ENCODE data around the gene OIT3. TPM values are rescaled to one million over a fixed set of nuclear protein-coding genes. Genes with fewer than 3 reads are reported as not detected.

Gene OIT3
- total RNA-seq, 2 experiments from 2014 or later, result not detected

DNA sequence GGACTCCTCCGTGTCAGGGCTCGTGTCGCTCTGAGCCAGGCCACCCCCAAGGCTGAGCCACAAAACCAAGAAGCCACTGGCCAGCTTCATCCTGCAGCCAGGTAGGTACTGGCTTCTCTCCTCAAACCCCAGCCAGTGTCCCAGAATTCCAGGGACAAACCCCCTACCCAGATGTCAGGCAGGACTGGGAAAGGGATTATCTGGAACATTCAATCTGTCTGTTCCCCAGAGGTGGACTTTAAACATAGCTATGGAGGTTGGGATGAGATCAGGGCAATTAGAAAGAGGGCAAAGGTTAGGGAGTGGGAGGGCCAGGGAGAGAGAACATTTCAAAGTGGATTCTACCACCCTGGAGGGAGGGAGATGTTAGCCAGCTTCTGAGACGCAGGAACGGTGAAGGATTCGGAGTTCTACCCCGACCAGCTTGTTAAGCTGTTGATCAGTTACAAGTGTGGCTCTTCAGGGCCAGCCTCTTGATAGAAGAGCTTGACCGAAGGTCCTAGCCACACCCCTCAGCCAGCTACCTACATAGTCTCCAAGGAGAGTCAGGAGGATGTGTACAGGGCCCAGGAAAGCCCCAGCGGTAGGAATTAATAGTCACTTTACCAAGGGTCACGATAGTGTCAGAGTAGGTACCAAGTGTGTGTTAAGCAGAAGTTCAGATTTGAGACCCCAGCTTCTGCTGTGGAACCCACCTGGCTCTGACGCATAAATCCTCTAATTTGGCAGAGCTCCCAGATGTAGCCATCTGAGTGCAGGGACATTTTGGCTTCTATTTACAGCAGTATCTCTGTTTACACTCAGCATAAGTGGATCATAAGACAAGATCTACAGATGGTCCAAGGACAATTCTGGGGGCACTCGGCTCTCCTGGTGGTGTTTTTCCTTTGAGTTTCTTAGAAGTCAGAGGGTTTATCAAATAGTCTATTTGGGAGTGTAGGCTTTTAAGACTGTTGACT lies 61.3 kb downstream of the OIT3 start, which contains the start of gene PLA2G12B:
PLA2G12B (minus strand) TSS at position 211 of the 959 bp plus-strand sequence; CDS start at position 90, 121 bp downstream.
- no peaks in the 10 kb centered on the region for H4K20me1 ChIP-seq (ENCODE audit: insufficient read depth, low read length)
- BruUV-seq (replicated peaks), result no TSS peak
- ChIA-PET POLR2A (interaction anchor here (0.6 kb wide), 1 partner anchor 47 kb away, joined by 5 read pairs; no protein-coding TSS in a partner anchor), CTCF (ENCODE audit: unreplicated experiment) (no interaction called here)
- H3K4me2 ChIP-seq (ENCODE audit: low read length), result no peak within 1 kb of the TSS
- H3K4me3 ChIP-seq (ENCODE audit: low read depth, low read length, poor library complexity, severe bottlenecking), result no peak within 1 kb of the TSS
- H3K36me3 ChIP-seq (ENCODE audit: insufficient read depth, low read length), result no peaks in the 10 kb centered on the region
- no peaks in the 10 kb centered on the region for H3K9me2 ChIP-seq (ENCODE audit: insufficient read depth, low read length)
- no peaks in the 10 kb centered on the region for H3K79me2 ChIP-seq (ENCODE audit: insufficient read depth, low read depth, low read length)
- no peak within 1 kb of the TSS for H3K27ac ChIP-seq (ENCODE audit: low read depth, low read length, poor library complexity, severe bottlenecking)
- DNase-seq (ENCODE audit: low spot score), result no peak
- H3K9me3 ChIP-seq (ENCODE audit: low read length), result no peaks in the 10 kb centered on the region
- no peaks in the 10 kb centered on the region for H3K4me1 ChIP-seq (ENCODE audit: insufficient read depth, low read length, poor library complexity, severe bottlenecking)
- no peak within 1 kb of the TSS for H2AFZ ChIP-seq (ENCODE audit: low read length)
- TF ChIP-seq, protein P1, sequence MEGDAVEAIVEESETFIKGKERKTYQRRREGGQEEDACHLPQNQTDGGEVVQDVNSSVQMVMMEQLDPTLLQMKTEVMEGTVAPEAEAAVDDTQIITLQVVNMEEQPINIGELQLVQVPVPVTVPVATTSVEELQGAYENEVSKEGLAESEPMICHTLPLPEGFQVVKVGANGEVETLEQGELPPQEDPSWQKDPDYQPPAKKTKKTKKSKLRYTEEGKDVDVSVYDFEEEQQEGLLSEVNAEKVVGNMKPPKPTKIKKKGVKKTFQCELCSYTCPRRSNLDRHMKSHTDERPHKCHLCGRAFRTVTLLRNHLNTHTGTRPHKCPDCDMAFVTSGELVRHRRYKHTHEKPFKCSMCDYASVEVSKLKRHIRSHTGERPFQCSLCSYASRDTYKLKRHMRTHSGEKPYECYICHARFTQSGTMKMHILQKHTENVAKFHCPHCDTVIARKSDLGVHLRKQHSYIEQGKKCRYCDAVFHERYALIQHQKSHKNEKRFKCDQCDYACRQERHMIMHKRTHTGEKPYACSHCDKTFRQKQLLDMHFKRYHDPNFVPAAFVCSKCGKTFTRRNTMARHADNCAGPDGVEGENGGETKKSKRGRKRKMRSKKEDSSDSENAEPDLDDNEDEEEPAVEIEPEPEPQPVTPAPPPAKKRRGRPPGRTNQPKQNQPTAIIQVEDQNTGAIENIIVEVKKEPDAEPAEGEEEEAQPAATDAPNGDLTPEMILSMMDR (conservative IDR thresholded peaks at IDR 0.05; ENCODE audit: low read length), result no peak
- no peak for TF ChIP-seq EZH2phosphoT487 (IDR thresholded peaks at IDR 0.05; ENCODE audit: borderline replicate concordance, low read depth, low read length)
- intact Hi-C loops (cut with micrococcal nuclease; ENCODE audit: unreplicated experiment), result no loop called here

DNA sequence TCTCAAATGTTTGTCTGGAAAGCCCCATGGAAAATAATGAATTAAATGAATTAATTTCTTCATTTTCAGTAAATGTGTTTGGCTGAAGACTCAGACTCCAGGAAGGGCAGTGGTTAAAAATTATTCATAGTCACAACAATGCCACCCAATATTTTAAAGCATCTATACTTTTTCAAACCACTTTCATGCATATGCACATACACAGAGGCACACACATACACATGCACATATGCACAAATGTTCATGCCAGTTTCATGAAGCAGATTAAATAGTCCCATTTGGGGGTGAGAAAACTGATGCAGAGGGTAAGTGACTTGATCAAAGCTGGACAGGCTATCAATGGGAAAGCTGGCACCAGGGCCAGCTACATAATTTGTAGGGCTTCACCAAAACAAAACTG lies 62.5 kb downstream of the OIT3 start:
- no peak overlapping the region for H2AFZ ChIP-seq (ENCODE audit: low read length)
- TF ChIP-seq, protein P1 (conservative IDR thresholded peaks at IDR 0.05; ENCODE audit: low read length), result no peak
- no peak for TF ChIP-seq EZH2phosphoT487 (IDR thresholded peaks at IDR 0.05; ENCODE audit: borderline replicate concordance, low read depth, low read length)
- H3K4me1 ChIP-seq (ENCODE audit: insufficient read depth, low read length, poor library complexity, severe bottlenecking), result no peaks in the 10 kb centered on the region
- no peaks in the 10 kb centered on the region for H3K36me3 ChIP-seq (ENCODE audit: insufficient read depth, low read length)
- H3K9me2 ChIP-seq (ENCODE audit: insufficient read depth, low read length), result no peaks in the 10 kb centered on the region
- DNase-seq (ENCODE audit: low spot score), result no peak
- no peak overlapping the region for H3K4me3 ChIP-seq (ENCODE audit: low read depth, low read length, poor library complexity, severe bottlenecking)
- no TSS peak for BruUV-seq (replicated peaks)
- no peaks in the 10 kb centered on the region for H3K79me2 ChIP-seq (ENCODE audit: insufficient read depth, low read depth, low read length)
- no peaks in the 10 kb centered on the region for H4K20me1 ChIP-seq (ENCODE audit: insufficient read depth, low read length)
- ChIA-PET POLR2A (interaction anchor here (0.6 to 1.5 kb wide), 3 partner anchors 9 to 119 kb away, joined by 3 read pairs; no protein-coding TSS in a partner anchor), CTCF (ENCODE audit: unreplicated experiment) (no interaction called here)
- H3K27ac ChIP-seq (ENCODE audit: low read depth, low read length, poor library complexity, severe bottlenecking), result no peak overlapping the region
- intact Hi-C loops (cut with micrococcal nuclease; ENCODE audit: unreplicated experiment), result no loop called here
- H3K9me3 ChIP-seq (ENCODE audit: low read length), result no peaks in the 10 kb centered on the region
- no peak overlapping the region for H3K4me2 ChIP-seq (ENCODE audit: low read length)

DNA sequence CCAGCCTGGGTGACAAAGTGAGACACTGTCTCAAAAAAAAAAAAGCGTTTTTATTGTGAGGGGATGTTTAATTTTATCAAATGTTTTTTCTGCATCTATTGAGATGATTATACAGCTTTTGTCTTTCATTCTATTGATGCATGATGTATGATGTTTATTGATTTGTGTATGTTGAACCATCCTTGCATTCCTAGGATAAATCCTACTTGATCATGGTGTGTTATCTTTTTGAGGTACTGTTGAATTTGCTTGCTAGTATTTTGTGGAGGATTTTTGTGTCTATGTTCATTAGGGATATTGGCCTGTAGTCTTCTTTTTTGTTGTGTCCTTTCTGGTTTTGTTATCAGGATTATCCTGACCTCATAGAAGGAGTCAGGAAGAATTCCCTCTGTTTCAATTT lies 83.3 kb downstream of the OIT3 start:
- no peaks in the 10 kb centered on the region for H4K20me1 ChIP-seq (ENCODE audit: insufficient read depth, low read length)
- TF ChIP-seq EZH2phosphoT487 (IDR thresholded peaks at IDR 0.05; ENCODE audit: borderline replicate concordance, low read depth, low read length), result no peak
- TF ChIP-seq, protein P1 (conservative IDR thresholded peaks at IDR 0.05; ENCODE audit: low read length), result no peak
- no peaks in the 10 kb centered on the region for H3K4me1 ChIP-seq (ENCODE audit: insufficient read depth, low read length, poor library complexity, severe bottlenecking)
- H3K4me2 ChIP-seq (ENCODE audit: low read length), result no peak overlapping the region
- DNase-seq (ENCODE audit: low spot score), result no peak
- H3K36me3 ChIP-seq (ENCODE audit: insufficient read depth, low read length), result no peaks in the 10 kb centered on the region
- no TSS peak for BruUV-seq (replicated peaks)
- CTCF ChIA-PET (ENCODE audit: unreplicated experiment), result no interaction called here
- no peaks in the 10 kb centered on the region for H3K79me2 ChIP-seq (ENCODE audit: insufficient read depth, low read depth, low read length)
- no peak overlapping the region for H3K27ac ChIP-seq (ENCODE audit: low read depth, low read length, poor library complexity, severe bottlenecking)
- no peaks in the 10 kb centered on the region for H3K9me2 ChIP-seq (ENCODE audit: insufficient read depth, low read length)
- H3K9me3 ChIP-seq (ENCODE audit: low read length), result peaks cover 39% of the 10 kb centered on the region; the same call in 1 of the 2 replicates
- intact Hi-C loops (cut with micrococcal nuclease; ENCODE audit: unreplicated experiment), result no loop called here
- no peak overlapping the region for H2AFZ ChIP-seq (ENCODE audit: low read length)
- POLR2A ChIA-PET, result interaction anchor here (0.7 to 1.3 kb wide), 2 partner anchors 186 to 1620 kb away, joined by 3 read pairs; no protein-coding TSS in a partner anchor
- H3K4me3 ChIP-seq (ENCODE audit: low read depth, low read length, poor library complexity, severe bottlenecking), result no peak overlapping the region
